ENCODE data around the gene ACP2.

Gene ACP2

DNA sequence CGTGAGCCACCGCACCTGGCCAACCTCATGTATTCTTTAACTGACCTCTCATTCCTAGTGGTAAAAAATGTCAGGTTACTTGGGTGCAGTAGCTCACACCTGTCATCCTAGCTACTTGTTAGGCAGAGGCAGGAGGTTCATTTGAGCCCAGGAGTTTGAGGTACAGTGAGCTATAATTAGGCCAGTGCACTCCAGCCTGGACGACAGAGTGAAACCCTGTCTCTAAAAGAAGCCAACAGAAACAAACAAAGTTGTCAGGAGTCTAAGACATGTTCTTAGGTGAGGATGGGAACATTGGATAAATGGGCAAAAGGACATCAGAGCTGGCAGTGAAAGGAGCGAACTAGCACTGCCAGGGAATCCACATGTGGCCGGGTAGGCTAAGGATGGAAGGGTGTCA lies 39.5 kb upstream of the ACP2 start (continued):
- no peak for TF ChIP-seq ZFP69B (tag by site-specific recombination; IDR thresholded peaks at IDR 0.05)
- TF ChIP-seq ZNF19 (tag by site-specific recombination; IDR thresholded peaks at IDR 0.05; ENCODE audit: low read depth) = no peak
- no peak for TF ChIP-seq ZNF292 (tag by site-specific recombination; IDR thresholded peaks at IDR 0.05; ENCODE audit: borderline replicate concordance, low read depth)
- TF ChIP-seq ZNF23 (tag by site-specific recombination; IDR thresholded peaks at IDR 0.05; ENCODE audit: borderline replicate concordance) = no peak
- TF ChIP-seq SP7 (tag by site-specific recombination; IDR thresholded peaks at IDR 0.05) = no peak
- TF ChIP-seq ZNF248 (tag by site-specific recombination; IDR thresholded peaks at IDR 0.05) = no peak
- no peak for TF ChIP-seq KLF16 (tag by site-specific recombination; IDR thresholded peaks at IDR 0.05)

DNA sequence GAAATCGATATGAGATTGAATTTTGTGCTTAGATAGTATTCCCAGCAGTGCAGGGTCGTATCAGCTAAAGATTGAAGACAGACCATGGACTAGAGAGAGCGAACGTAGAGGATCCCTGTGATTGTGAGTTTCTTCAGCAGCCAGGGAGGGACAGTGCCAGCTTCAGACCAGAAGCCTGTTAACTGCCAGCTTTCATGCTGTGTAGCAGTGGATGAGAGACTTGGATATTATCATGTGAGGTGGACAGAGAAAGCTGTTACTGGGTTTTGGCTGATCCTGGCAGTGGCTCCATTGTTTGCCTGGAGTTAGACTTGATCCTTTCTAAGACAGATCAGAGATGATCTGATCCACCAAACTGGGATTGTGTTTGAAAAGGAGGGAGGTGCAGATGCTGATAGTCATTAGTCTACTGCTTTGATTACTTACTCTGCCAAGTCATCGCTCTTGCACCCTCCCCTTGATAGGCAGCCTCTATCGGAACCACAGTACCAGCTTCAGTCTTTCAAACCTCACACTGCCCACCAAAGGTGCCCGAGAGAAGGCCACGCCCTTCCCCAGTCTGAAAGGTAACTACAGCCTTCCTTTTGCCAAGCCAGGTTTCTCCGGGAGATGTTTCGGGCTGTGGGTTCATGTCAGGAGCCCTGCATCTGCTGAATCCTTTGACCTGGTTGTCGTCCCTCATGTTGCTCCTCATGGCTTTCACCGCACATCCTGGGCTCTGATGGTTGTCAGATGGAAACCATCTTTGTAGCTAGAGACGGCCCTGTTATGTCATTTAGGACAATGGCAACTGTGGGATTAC lies 37.6 kb upstream of the ACP2 start:
- H3K4me1 ChIP-seq (ENCODE audit: control insufficient read depth, insufficient read depth, low read length) = no peaks in the 10 kb centered on the region
- H3K4me3 ChIP-seq (ENCODE audit: low read depth, low read length) = no peak overlapping the region
- ChIA-PET POLR2A (interaction anchor here (0.6 kb wide), 1 partner anchor 33 kb away, joined by 3 read pairs; no protein-coding TSS in a partner anchor), CTCF (no interaction called here)
- H3K27ac ChIP-seq (ENCODE audit: extremely low read depth, low read depth, low read length) = no peak overlapping the region
- peaks cover 6 to 88% of the 10 kb centered on the region in 2 experiments for H3K36me3 ChIP-seq (ENCODE audit: control insufficient read depth in 2 of 2, insufficient read depth in 1 of 2, low read length in 2 of 2)
- H3K9me3 ChIP-seq (ENCODE audit: control insufficient read depth, insufficient read depth, low read depth, low read length) = no peaks in the 10 kb centered on the region
- no peak for TF ChIP-seq ZNF341 (tag by site-specific recombination; IDR thresholded peaks at IDR 0.05; ENCODE audit: low read depth)
- TF ChIP-seq ZNF670 (tag by site-specific recombination; IDR thresholded peaks at IDR 0.05; ENCODE audit: low read depth) = no peak
- TF ChIP-seq ZNF302 (tag by site-specific recombination; IDR thresholded peaks at IDR 0.05; ENCODE audit: low read depth) = no peak

DNA sequence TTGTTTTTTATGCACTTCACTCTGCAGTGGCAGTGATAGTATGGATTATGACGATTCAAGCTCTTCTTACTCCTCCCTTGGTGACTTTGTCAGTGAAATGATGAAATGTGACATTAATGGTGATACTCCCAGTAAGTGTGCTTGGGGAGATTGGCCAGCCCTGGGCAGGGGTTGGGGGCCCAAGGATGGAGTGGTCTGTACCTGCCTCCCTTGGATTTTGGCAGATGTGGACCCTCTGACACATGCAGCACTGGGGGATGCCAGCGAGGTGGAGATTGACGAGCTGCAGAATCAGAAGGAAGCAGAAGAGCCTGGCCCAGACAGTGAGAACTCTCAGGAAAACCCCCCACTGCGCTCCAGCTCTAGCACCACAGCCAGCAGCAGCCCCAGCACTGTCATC lies 35.5 kb upstream of the ACP2 start:
- POLR2A ChIA-PET = interaction anchor here (1.0 kb wide), 1 partner anchor 36 kb away, joined by 3 read pairs; the partner anchor contains the start of gene ACP2
- Histone ChIP-seq H3K4me3 (ENCODE audit: low read depth, low read length) (no peak overlapping the region), H3K36me3 (ENCODE audit: control insufficient read depth in 2 of 2, insufficient read depth in 1 of 2, low read length in 2 of 2) (peaks cover 16 to 85% of the 10 kb centered on the region in 2 experiments), H3K9me3 (ENCODE audit: control insufficient read depth, insufficient read depth, low read depth, low read length) (no peaks in the 10 kb centered on the region), H3K4me1 (ENCODE audit: control insufficient read depth, insufficient read depth, low read length) (no peaks in the 10 kb centered on the region), H3K27ac (ENCODE audit: extremely low read depth, low read depth, low read length) (no peak overlapping the region)
- CTCF ChIA-PET = no interaction called here
- TF ChIP-seq ZNF768 (tag by site-specific recombination; IDR thresholded peaks at IDR 0.05) (no peak), ZNF112 (tag by site-specific recombination; IDR thresholded peaks at IDR 0.05) (no peak), SCRT1 (tag by site-specific recombination; IDR thresholded peaks at IDR 0.05; ENCODE audit: borderline replicate concordance) (no peak), KLF1 (tag by site-specific recombination; IDR thresholded peaks at IDR 0.05) (no peak), ZNF837 (tag by site-specific recombination; IDR thresholded peaks at IDR 0.05) (no peak)

DNA sequence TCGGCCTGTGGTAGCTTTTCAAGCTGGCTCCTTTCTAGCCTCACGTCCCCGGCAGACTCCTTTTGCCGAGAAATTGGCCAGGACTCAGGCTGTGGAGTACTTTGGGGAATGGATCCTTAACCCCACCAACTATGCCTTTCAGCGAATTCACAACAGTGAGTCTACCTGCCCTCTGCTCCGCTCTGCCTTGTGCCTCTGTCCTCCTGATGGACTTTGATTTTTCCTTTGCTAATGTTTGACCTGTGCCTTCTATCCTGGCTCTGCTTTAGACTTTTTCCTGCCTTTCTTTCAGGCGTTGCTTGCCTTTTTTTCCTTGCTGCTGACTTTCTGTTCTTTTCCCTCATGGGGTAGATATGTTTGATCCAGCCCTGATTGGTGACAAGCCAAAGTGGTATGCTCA lies 33.8 kb upstream of the ACP2 start:
- H3K36me3 ChIP-seq (ENCODE audit: control insufficient read depth in 2 of 2, insufficient read depth in 1 of 2, low read length in 2 of 2) = peaks cover 15 to 88% of the 10 kb centered on the region in 2 experiments
- POLR2A ChIA-PET = interaction anchor here (0.5 kb wide), 1 partner anchor 446 kb away, joined by 4 read pairs; no protein-coding TSS in a partner anchor
- no peaks in the 10 kb centered on the region for H3K4me1 ChIP-seq (ENCODE audit: control insufficient read depth, insufficient read depth, low read length)
- CTCF ChIA-PET = no interaction called here
- no peak overlapping the region for H3K27ac ChIP-seq (ENCODE audit: extremely low read depth, low read depth, low read length)
- H3K9me3 ChIP-seq (ENCODE audit: control insufficient read depth, insufficient read depth, low read depth, low read length) = no peaks in the 10 kb centered on the region
- no peak overlapping the region for H3K4me3 ChIP-seq (ENCODE audit: low read depth, low read length)
- TF ChIP-seq ZNF23 (tag by site-specific recombination; IDR thresholded peaks at IDR 0.05; ENCODE audit: borderline replicate concordance) (no peak), HOXD13 (CRISPR knock-in tag; IDR thresholded peaks at IDR 0.05; ENCODE audit: borderline replicate concordance) (no peak), ZNF707 (tag by site-specific recombination; IDR thresholded peaks at IDR 0.05) (no peak), ZNF274 (IDR thresholded peaks at IDR 0.05; ENCODE audit: low read length) (no peak), ZNF274 (tag by site-specific recombination; IDR thresholded peaks at IDR 0.05; ENCODE audit: borderline replicate concordance) (no peak), ZNF747 (tag by site-specific recombination; IDR thresholded peaks at IDR 0.05) (no peak), GLI2 (tag by site-specific recombination; IDR thresholded peaks at IDR 0.05; ENCODE audit: borderline replicate concordance, low read depth) (no peak), ZBTB20 (tag by site-specific recombination; IDR thresholded peaks at IDR 0.05) (no peak), ZNF121 (tag by site-specific recombination; IDR thresholded peaks at IDR 0.05) (no peak), MYNN (tag by site-specific recombination; IDR thresholded peaks at IDR 0.05; ENCODE audit: borderline replicate concordance) (no peak), ZNF530 (tag by site-specific recombination; IDR thresholded peaks at IDR 0.05; ENCODE audit: low read depth) (no peak), ZNF621 (tag by site-specific recombination; IDR thresholded peaks at IDR 0.05) (no peak), ZNF416 (tag by site-specific recombination; IDR thresholded peaks at IDR 0.05) (no peak), ZNF112 (tag by site-specific recombination; IDR thresholded peaks at IDR 0.05) (no peak), ZNF184 (tag by site-specific recombination; IDR thresholded peaks at IDR 0.05) (no peak), ZSCAN30 (tag by site-specific recombination; IDR thresholded peaks at IDR 0.05) (no peak)
- TF ChIP-seq, protein P1, sequence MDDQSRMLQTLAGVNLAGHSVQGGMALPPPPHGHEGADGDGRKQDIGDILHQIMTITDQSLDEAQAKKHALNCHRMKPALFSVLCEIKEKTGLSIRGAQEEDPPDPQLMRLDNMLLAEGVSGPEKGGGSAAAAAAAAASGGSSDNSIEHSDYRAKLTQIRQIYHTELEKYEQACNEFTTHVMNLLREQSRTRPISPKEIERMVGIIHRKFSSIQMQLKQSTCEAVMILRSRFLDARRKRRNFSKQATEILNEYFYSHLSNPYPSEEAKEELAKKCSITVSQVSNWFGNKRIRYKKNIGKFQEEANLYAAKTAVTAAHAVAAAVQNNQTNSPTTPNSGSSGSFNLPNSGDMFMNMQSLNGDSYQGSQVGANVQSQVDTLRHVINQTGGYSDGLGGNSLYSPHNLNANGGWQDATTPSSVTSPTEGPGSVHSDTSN (CRISPR knock-in tag; IDR thresholded peaks at IDR 0.05) = no peak
- TF ChIP-seq, protein P2, sequence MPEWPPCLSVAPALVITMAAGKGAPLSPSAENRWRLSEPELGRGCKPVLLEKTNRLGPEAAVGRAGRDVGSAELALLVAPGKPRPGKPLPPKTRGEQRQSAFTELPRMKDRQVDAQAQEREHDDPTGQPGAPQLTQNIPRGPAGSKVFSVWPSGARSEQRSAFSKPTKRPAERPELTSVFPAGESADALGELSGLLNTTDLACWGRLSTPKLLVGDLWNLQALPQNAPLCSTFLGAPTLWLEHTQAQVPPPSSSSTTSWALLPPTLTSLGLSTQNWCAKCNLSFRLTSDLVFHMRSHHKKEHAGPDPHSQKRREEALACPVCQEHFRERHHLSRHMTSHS (tag by site-specific recombination; IDR thresholded peaks at IDR 0.05) = no peak
